Fibroblast of gingiva (primary cell): ENCODE results near the gene C3orf18.

ENCODE experiments used
- DNase-seq: peaks from one replicate; pipeline ENCODE4 v3.0.0-alpha.2; 2011; ENCODE audit warnings: low read depth

The C3orf18 gene

GRCh38 chr3:50551054-50551659, 16.4 kb downstream of the C3orf18 start:
- no peak for DNase-seq

- DNase-seq, result no peak
Observed at GRCh38 chr3:50550079-50550736, 17.3 kb downstream of the C3orf18 start.

- no peak for DNase-seq
Observed at GRCh38 chr3:50549226-50549625, 18.3 kb downstream of the C3orf18 start.

- no peak for DNase-seq
Observed at GRCh38 chr3:50545781-50546180, 21.8 kb downstream of the C3orf18 start.

GRCh38 chr3:50542177-50543034, 25.1 kb downstream of the C3orf18 start:
- peak; percentile 32 for DNase-seq

GRCh38 chr3:50539356-50540286, 27.9 kb downstream of the C3orf18 start:
- no peak for DNase-seq

- no peak for DNase-seq
Observed at GRCh38 chr3:50537421-50538129, 30.0 kb downstream of the C3orf18 start.

GRCh38 chr3:50536471-50537180, 30.9 kb downstream of the C3orf18 start:
- no peak for DNase-seq

- no peak for DNase-seq
Observed at GRCh38 chr3:50534681-50535330, 32.7 kb downstream of the C3orf18 start.

- no peak for DNase-seq
Observed at GRCh38 chr3:50533807-50534461, 33.6 kb downstream of the C3orf18 start.

- DNase-seq, result no peak
Observed at GRCh38 chr3:50533316-50533715, 34.2 kb downstream of the C3orf18 start.

- DNase-seq, result no peak
Observed at GRCh38 chr3:50532062-50532705, 35.4 kb downstream of the C3orf18 start.

- DNase-seq, result no peak
Observed at GRCh38 chr3:50531201-50531600, 36.3 kb downstream of the C3orf18 start.

GRCh38 chr3:50530001-50530970, 37.3 kb downstream of the C3orf18 start:
- no peak for DNase-seq

GRCh38 chr3:50525987-50526386, 41.6 kb downstream of the C3orf18 start:
- DNase-seq, result no peak

GRCh38 chr3:50525191-50525910, 42.2 kb downstream of the C3orf18 start:
- DNase-seq, result no peak

GRCh38 chr3:50524746-50525145, 42.8 kb downstream of the C3orf18 start:
- no peak for DNase-seq
